A549 treated with GW870086 at 1 μM for 4 hours (cell line): ENCODE results near the gene PCMT1. TPM values are rescaled to one million over a fixed set of nuclear protein-coding genes. Genes with fewer than 3 reads are reported as not detected.

Experiments used
- total RNA-seq: library from RNA; stranded (reverse); fragments of 200-300 nt; extraction: Qiagen RNA extraction; gene quantifications from 5 replicates; pipeline ENCODE4 v1.2.3, GENCODE V29; 2022; ENCODE audit warnings: low read depth

The PCMT1 gene
- 88.5 to 96.9 TPM (median 91.1 TPM) in 5 replicates for total RNA-seq

GRCh38 chr6:149749594-149750135, at the start of gene PCMT1:
TSS of gene PCMT1 (plus strand) at chr6:149749741. CDS start at chr6:149749902, 161 bp downstream.

GRCh38 chr6:149717588-149718458, 31.7 kb upstream of the PCMT1 start, which contains the start of gene LATS1:
TSS of gene LATS1 (minus strand) at chr6:149718101. CDS start at chr6:149702126, 15,975 bp downstream.

GRCh38 chr6:149746147-149746946, 3.2 kb upstream of the PCMT1 start, which contains the start of gene NUP43:
TSS of gene NUP43 (minus strand) at chr6:149746529. CDS start at chr6:149746495, 34 bp downstream.

Other genes starting within 250 kb of the PCMT1 start
- gene PPIL4, start 203.7 kb upstream of the PCMT1 start, total RNA-seq, result 11.7 to 18.3 TPM (median 14.5 TPM) in 5 replicates
- gene GINM1, start 183.4 kb upstream of the PCMT1 start, total RNA-seq, result 22.7 to 30.5 TPM (median 27.2 TPM) in 5 replicates
- gene KATNA1, start 101.0 kb upstream of the PCMT1 start, total RNA-seq, result 9.6 to 11.8 TPM (median 10.5 TPM) in 5 replicates
- gene LATS1, start 31.6 kb upstream of the PCMT1 start, total RNA-seq, result 4.9 to 9.4 TPM (median 7.5 TPM) in 5 replicates
- 12.0 to 16.2 TPM (median 14.4 TPM) in 5 replicates for gene NUP43, start 3.2 kb upstream of the PCMT1 start, total RNA-seq
- gene LRP11, start 114.6 kb downstream of the PCMT1 start, total RNA-seq, result 27.5 to 39.7 TPM (median 36.2 TPM) in 5 replicates
- 1.8 to 3.8 TPM (median 3.2 TPM) in 5 replicates for gene RAET1E, start 148.4 kb downstream of the PCMT1 start, total RNA-seq
- gene RAET1G, start 173.4 kb downstream of the PCMT1 start, total RNA-seq, result 7.4 to 12.3 TPM (median 9.8 TPM) in 5 replicates
- gene ULBP2, start 192.3 kb downstream of the PCMT1 start, total RNA-seq, result 2.1 to 4.2 TPM (median 3.6 TPM) in 5 replicates
- gene ULBP1, start 214.2 kb downstream of the PCMT1 start, total RNA-seq, result 0.53 to 0.99 TPM (median 0.79 TPM) in 5 replicates